H1 (cell line): ENCODE measurements around the gene MIB2. TPM values are rescaled to one million over a fixed set of nuclear protein-coding genes. Genes with fewer than 3 reads are reported as not detected.

ENCODE experiments used
- CTCF ChIA-PET: fragments of 300-600 bp; sonication (Branson Sonifier 250); formaldehyde crosslinking; loops from one replicate; lab custom pipeline; 2021; ENCODE audit not compliant: partially characterized antibody; lab: Charles Lee
- POLR2A ChIA-PET: fragments of 300-600 bp; sonication (Branson Sonifier 250); formaldehyde crosslinking; loops from one replicate; lab custom pipeline; 2021; ENCODE audit warnings: inconsistent platforms; ENCODE audit not compliant: partially characterized antibody; lab: Charles Lee
- DNase-seq, 2 experiments: peaks; one replicate each; pipeline versions ENCODE4 v3.0.0 to v3.0.0-alpha.2; 2010 to 2022; ENCODE audit warnings: low spot score in 2 of 2, low read depth in 1 of 2, mixed read lengths in 1 of 2
- FAIRE-seq: peaks from 2 replicates; lab custom pipeline; 2011; peaks lifted over from hg19 to GRCh38; lab: Jason Lieb, UNC
- H2AFZ ChIP-seq: 2 replicates; pipeline ENCODE4 v1.8.1; 2012; ENCODE audit warnings: low read length, inconsistent platforms
- H2AK5ac ChIP-seq: 2 replicates; pipeline ENCODE4 v1.6.1; 2013; ENCODE audit warnings: low read depth, low read length
- H2BK120ac ChIP-seq: replicated peaks from 2 replicates; pipeline ENCODE3; 2013; ENCODE audit warnings: low read depth, low read length, inconsistent platforms
- H2BK12ac ChIP-seq: 2 replicates; pipeline ENCODE4 v1.6.1; 2013; ENCODE audit warnings: low read depth, low read length
- H2BK15ac ChIP-seq: 2 replicates; pipeline ENCODE4 v1.6.1; 2013; ENCODE audit warnings: low read length
- H2BK20ac ChIP-seq: 2 replicates; pipeline ENCODE4 v1.6.1; 2013; ENCODE audit warnings: low read length
- H2BK5ac ChIP-seq: 2 replicates; pipeline ENCODE4 v1.6.1; 2013; ENCODE audit warnings: low read depth, low read length
- H3K14ac ChIP-seq: 2 replicates; pipeline ENCODE4 v1.6.1; 2013; ENCODE audit warnings: inconsistent platforms; ENCODE audit not compliant: insufficient read length
- H3K18ac ChIP-seq: 2 replicates; pipeline ENCODE4 v1.6.1; 2013; ENCODE audit warnings: low read length; ENCODE audit errors: extremely low read depth
- H3K23ac ChIP-seq: 2 replicates; pipeline ENCODE4 v1.6.1; 2013; ENCODE audit warnings: inconsistent platforms; ENCODE audit not compliant: insufficient read length
- H3K23me2 ChIP-seq: 2 replicates; pipeline ENCODE4 v1.6.1; 2013; ENCODE audit warnings: low read depth, low read length
- H3K27ac ChIP-seq: 2 replicates; pipeline ENCODE4 v1.6.1; 2011; ENCODE audit warnings: low read depth, low read length, inconsistent platforms
- H3K27me3 ChIP-seq, 4 experiments: replicated peaks in 1 of 4; 1 replicate in 1 of 4; 2 replicates in 3 of 4; pipeline versions ENCODE4 v1.6.1 to v1.8.1; 2011 to 2013; ENCODE audit warnings: low read length in 3 of 4, mild to moderate bottlenecking in 3 of 4, inconsistent platforms in 2 of 4, mixed read lengths in 2 of 4, moderate library complexity in 1 of 4; ENCODE audit not compliant: control insufficient read depth in 3 of 4, insufficient read depth in 3 of 4; ENCODE audit errors: extremely low read depth in 1 of 4
- H3K36me3 ChIP-seq, 4 experiments: 2 replicates each; pipeline versions ENCODE4 v1.6.1 to v1.8.1; 2011 to 2013; ENCODE audit warnings: mild to moderate bottlenecking in 4 of 4, low read length in 3 of 4, moderate library complexity in 2 of 4, control low read depth in 1 of 4, inconsistent platforms in 1 of 4; ENCODE audit not compliant: insufficient read depth in 4 of 4, control insufficient read depth in 2 of 4
- H3K4ac ChIP-seq: replicated peaks from 2 replicates; pipeline ENCODE3; 2013; ENCODE audit warnings: low read length, low read depth, mixed read lengths, inconsistent platforms; ENCODE audit not compliant: insufficient read length
- H3K4me1 ChIP-seq, 4 experiments: replicated peaks in 1 of 4; 1 replicate in 1 of 4; 2 replicates in 3 of 4; pipeline versions ENCODE4 v1.6.1 to v1.8.1; 2011 to 2013; ENCODE audit warnings: low read length in 3 of 4, inconsistent platforms in 2 of 4, mixed read lengths in 1 of 4; ENCODE audit not compliant: insufficient read depth in 4 of 4, control insufficient read depth in 3 of 4
- H3K4me2 ChIP-seq, 2 experiments: 2 replicates each; pipeline versions ENCODE4 v1.6.1 to v1.8.1; 2011 to 2013; ENCODE audit warnings: low read depth in 2 of 2, low read length in 2 of 2, control low read depth in 1 of 2, inconsistent platforms in 1 of 2, mild to moderate bottlenecking in 1 of 2; ENCODE audit not compliant: insufficient read depth in 1 of 2
- H3K4me3 ChIP-seq, 4 experiments: fragments of 200-600, 300-600 bp in 1 of 4; sonication (generic), shearing (Covaris generic), sonication (Bioruptor Twin) in 1 of 4; 2 replicates each; pipeline versions ENCODE4 v1.5.1 to v1.8.1; 2011 to 2016; ENCODE audit warnings: low read length in 4 of 4, low read depth in 3 of 4, control low read depth in 2 of 4, inconsistent platforms in 2 of 4, mild to moderate bottlenecking in 2 of 4, mixed read lengths in 1 of 4, moderate library complexity in 1 of 4; ENCODE audit not compliant: insufficient read depth in 2 of 4; ENCODE audit errors: extremely low read depth in 1 of 4
- H3K56ac ChIP-seq: replicated peaks from 2 replicates; pipeline ENCODE3; 2013; ENCODE audit warnings: low read depth, mild to moderate bottlenecking, mixed read lengths, low read length, inconsistent platforms; ENCODE audit not compliant: insufficient read length
- H3K79me1 ChIP-seq: 2 replicates; pipeline ENCODE4 v1.6.1; 2013; ENCODE audit warnings: low read depth, low read length, control low read depth
- H3K79me2 ChIP-seq, 2 experiments: 2 replicates each; pipeline versions ENCODE4 v1.6.1 to v1.8.1; 2012 to 2013; ENCODE audit warnings: low read length in 2 of 2, mild to moderate bottlenecking in 2 of 2, inconsistent platforms in 1 of 2; ENCODE audit not compliant: insufficient read depth in 2 of 2, control insufficient read depth in 1 of 2
- H3K9ac ChIP-seq, 4 experiments: replicated peaks in 1 of 4; 1 replicate in 1 of 4; 2 replicates in 3 of 4; pipeline versions ENCODE4 v1.6.1 to v1.8.1; 2011 to 2013; ENCODE audit warnings: low read depth in 3 of 4, low read length in 3 of 4, control low read depth in 2 of 4, mild to moderate bottlenecking in 2 of 4, moderate library complexity in 2 of 4, inconsistent platforms in 1 of 4; ENCODE audit errors: extremely low read depth in 1 of 4
- H3K9me3 ChIP-seq, 2 experiments: 2 replicates each; pipeline versions ENCODE4 v1.6.1 to v1.8.1; 2012 to 2013; ENCODE audit warnings: mild to moderate bottlenecking in 2 of 2, moderate library complexity in 2 of 2, control low read depth in 1 of 2, inconsistent platforms in 1 of 2, low read depth in 1 of 2, low read length in 1 of 2, mixed read lengths in 1 of 2; ENCODE audit not compliant: insufficient read depth in 2 of 2
- H4K20me1 ChIP-seq, 2 experiments: replicated peaks in 1 of 2; 2 replicates each; pipeline versions ENCODE3 to v1.8.1; 2011 to 2013; ENCODE audit warnings: inconsistent platforms in 2 of 2, low read length in 2 of 2, mild to moderate bottlenecking in 1 of 2; ENCODE audit not compliant: insufficient read depth in 2 of 2, control insufficient read depth in 1 of 2
- H4K5ac ChIP-seq: 2 replicates; pipeline ENCODE4 v1.6.1; 2013; ENCODE audit warnings: low read length, low read depth, mixed read lengths, inconsistent platforms; ENCODE audit not compliant: insufficient read length
- H4K8ac ChIP-seq: 2 replicates; pipeline ENCODE4 v1.8.0; 2013; ENCODE audit warnings: mild to moderate bottlenecking, moderate library complexity, low read length, inconsistent platforms; ENCODE audit not compliant: insufficient read depth; ENCODE audit errors: extremely low read depth
- H4K91ac ChIP-seq: replicated peaks from 2 replicates; pipeline ENCODE3; 2013; ENCODE audit warnings: low read length, mixed read lengths, inconsistent platforms; ENCODE audit not compliant: insufficient read length
- BRCA1 ChIP-seq: IDR thresholded peaks from 2 replicates; pipeline ENCODE4 v1.6.1; 2012; ENCODE audit warnings: low read depth, low read length, improper control_type of control experiment
- CBX8 ChIP-seq: fragments of 300-800, 300-1000 bp; sonication (generic); IDR thresholded peaks from 2 replicates; pipeline ENCODE4 v1.7.1; 2016; ENCODE audit warnings: low read depth, low read length, borderline replicate concordance
- E2F6 ChIP-seq: IDR thresholded peaks from 2 replicates; pipeline ENCODE4 v1.6.1; 2012; ENCODE audit warnings: inconsistent platforms
- GTF2F1 ChIP-seq: IDR thresholded peaks from 2 replicates; pipeline ENCODE4 v1.6.1; 2012; ENCODE audit warnings: low read depth, low read length, improper control_type of control experiment, borderline replicate concordance
- NRF1 ChIP-seq: IDR thresholded peaks from 2 replicates; pipeline ENCODE4 v1.6.1; 2011; ENCODE audit warnings: mild to moderate bottlenecking, low read depth, low read length, improper control_type of control experiment
- RXRA ChIP-seq: IDR thresholded peaks from 2 replicates; pipeline ENCODE4 v1.6.1; 2011; ENCODE audit warnings: low read depth, mild to moderate bottlenecking, low read length, moderate library complexity; ENCODE audit not compliant: insufficient read depth
- SIRT6 ChIP-seq: IDR thresholded peaks from one replicate; pipeline ENCODE4 v1.7.1; 2012; ENCODE audit warnings: low read length, inconsistent platforms
- SUZ12 ChIP-seq: fragments of 200-600 bp; sonication (generic); IDR thresholded peaks from 2 replicates; pipeline ENCODE4 v1.6.1; 2012; ENCODE audit warnings: mild to moderate bottlenecking, inconsistent platforms, low read length, moderate library complexity, mixed read lengths
- TAF1 ChIP-seq: IDR thresholded peaks from 2 replicates; pipeline ENCODE4 v1.6.1; 2011; ENCODE audit warnings: mild to moderate bottlenecking, low read depth, low read length
- YY1 ChIP-seq: IDR thresholded peaks from 2 replicates; pipeline ENCODE4 v1.6.1; 2011; ENCODE audit warnings: low read depth, mild to moderate bottlenecking, low read length
- WGBS, 2 experiments: shearing (Covaris generic) in 1 of 2; methylation state at CpG; one replicate each; pipeline versions ENCODE4 v1.1.6 to v1.1.7; 2013 to 2015; ENCODE audit warnings: low lambda C conversion rate in 2 of 2, mixed read lengths in 2 of 2, inconsistent platforms in 1 of 2, low coverage in 1 of 2, missing lambda C conversion rate in 1 of 2; ENCODE audit not compliant: insufficient replicate concordance in 2 of 2, insufficient coverage in 1 of 2, insufficient read length in 1 of 2; ENCODE audit errors: extremely low coverage in 1 of 2, missing lambda C conversion rate in 1 of 2; 5-methylcytosine and 5-hydroxymethylcytosine counted together
- polyA plus RNA-seq, 7 experiments: library from polyadenylated mRNA; depleted of rRNA in 3 of 7; stranded (reverse) in 5 of 7; unstranded in 2 of 7; fragments of >200 nt in 5 of 7; fragments of 200-250 nt in 2 of 7; gene quantifications; 1 replicate in 5 of 7; 2 replicates in 1 of 7; 4 replicates in 1 of 7; pipeline versions ENCODE4 v1.2.1 to v1.2.3, GENCODE V29; 2011 to 2013; ENCODE audit warnings: missing spikeins in 2 of 7, mixed read lengths in 2 of 7
- total RNA-seq: library from RNA; stranded (reverse); fragmentation: NEBNext Ultra II Directional; extraction: Animal tissue kit (Norgen Biotek cat#: 25700); gene quantifications from 2 replicates; pipeline ENCODE4 v1.2.1, GENCODE V29; 2021
- TF ChIP-seq, protein P1 (sequence below): IDR thresholded peaks from 2 replicates; pipeline ENCODE4 v1.6.1; 2011; ENCODE audit warnings: low read depth, mild to moderate bottlenecking, low read length; ENCODE audit not compliant: insufficient read depth

MIB2 gene
- total and polyA plus RNA-seq, 2 of the 8 experiments (the other 6 are each of a cell fraction or from before 2014, with no cell fraction given): 32.5 to 60.0 TPM

- Histone ChIP-seq H2BK12ac (0 out of 2 replicates have a peak overlapping the region, but pooled peaks have one; percentile 75), H2AK5ac (no peak overlapping the region), H3K9ac (peak overlapping the region in 3 of 4 experiments; percentile 13 to 67 (median 23); a peak in 4 of 7 replicates), H4K8ac (no peak overlapping the region; the same call in 1 of the 2 replicates), H3K79me2 (no peaks in the 10 kb centered on the region), H3K23me2 (peaks cover 9% of the 10 kb centered on the region; the same call in 1 of the 2 replicates), H3K14ac (no peak overlapping the region), H2BK120ac (no peak overlapping the region), H4K5ac (no peak overlapping the region), H3K4ac (no peak overlapping the region), H3K18ac (peak overlapping the region; percentile 60), H4K20me1 (peaks cover 0 to 12% of the 10 kb centered on the region in 2 experiments), H2AFZ (no peak overlapping the region), H3K27ac (no peak overlapping the region), H3K27me3 (peaks cover 8 to 23% (median 14%) of the 10 kb centered on the region in 4 experiments; a peak in 6 of 7 replicates), H3K79me1 (no peaks in the 10 kb centered on the region), H3K4me3 (peak overlapping the region; percentile 33 to 70 (median 44)), H3K36me3 (no peaks in the 10 kb centered on the region), H3K56ac (no peak overlapping the region), H2BK20ac (no peak overlapping the region), H2BK15ac (0 out of 2 replicates have a peak overlapping the region, but pooled peaks have one; percentile 72), H3K4me1 (peaks cover 0 to 6% (median 2%) of the 10 kb centered on the region in 4 experiments; a peak in 4 of 7 replicates), H3K23ac (no peak overlapping the region), H3K4me2 (peak overlapping the region; percentile 63 to 73), H2BK5ac (0 out of 2 replicates have a peak overlapping the region, but pooled peaks have one; percentile 52), H4K91ac (no peak overlapping the region), H3K9me3 (no peaks in the 10 kb centered on the region)
- CTCF ChIA-PET: interaction anchor here (0.8 to 3.8 kb wide), 4 partner anchors 9 to 51 kb away, joined by 3 to 21 read pairs (median 4); no protein-coding TSS in a partner anchor
- POLR2A ChIA-PET: interaction anchor here (0.7 to 4.4 kb wide), 8 partner anchors 10 to 610 kb away, joined by 3 to 34 read pairs (median 5); partner anchors contain the start of gene MIB2
- 14% methylated on average over 50 of the region's 53 CpGs; no CpG with 5 or more reads in 1 of the 2 experiments for WGBS, 2 experiments
- FAIRE-seq (no peak), DNase-seq (peak in 1 of 2 experiments; percentile 83)
- TF ChIP-seq E2F6: peak; percentile 52; the same call in 1 of the 2 replicates
- TF ChIP-seq NRF1: no peak
- TF ChIP-seq CBX8: no peak
- TF ChIP-seq SIRT6: no peak
- TF ChIP-seq YY1: no peak
- no peak for TF ChIP-seq BRCA1
- no peak for TF ChIP-seq SUZ12
- TF ChIP-seq, protein P1, sequence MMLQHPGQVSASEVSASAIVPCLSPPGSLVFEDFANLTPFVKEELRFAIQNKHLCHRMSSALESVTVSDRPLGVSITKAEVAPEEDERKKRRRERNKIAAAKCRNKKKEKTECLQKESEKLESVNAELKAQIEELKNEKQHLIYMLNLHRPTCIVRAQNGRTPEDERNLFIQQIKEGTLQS: no peak
- TF ChIP-seq RXRA: no peak
- TF ChIP-seq GTF2F1: no peak
- TF ChIP-seq TAF1: no peak
These were observed 13.6 kb downstream of the MIB2 start for GRCh38 chr1:1628754-1629429.
